ENCODE results near the gene EDEM3. TPM values are rescaled to one million over a fixed set of nuclear protein-coding genes. Genes with fewer than 3 reads are reported as not detected.
"Not testable (repeated sequence)": the region's sequence is repeated elsewhere in the genome, so short reads cannot be mapped to it uniquely, and the experiment has no call there.

EDEM3 gene
- polyA plus RNA-seq, 4 donors, result 9.7 to 40.6 (median 13.8) TPM

GRCh38 chr1:184686540-184686939, 68.1 kb downstream of the EDEM3 start:
- H3K9me3 ChIP-seq (ENCODE audit: control insufficient read depth in 2 of 2, insufficient read depth in 1 of 2, low read depth in 1 of 2, low read length in 1 of 2), result no peaks in the 10 kb centered on the region
- no peaks in the 10 kb centered on the region for H3K36me3 ChIP-seq (ENCODE audit: control insufficient read depth in 3 of 3, insufficient read depth in 2 of 3, low read depth in 1 of 3, low read length in 3 of 3)
- 61 to 65% (median 62%) methylated on average over 3 of the region's 3 CpGs for WGBS, 3 donors
- H3K4me3 ChIP-seq (ENCODE audit: low read depth in 1 of 3, low read length in 3 of 3), result no peak overlapping the region
- H3K4me1 ChIP-seq (ENCODE audit: control insufficient read depth in 3 of 3, insufficient read depth in 2 of 3, low read depth in 1 of 3, low read length in 2 of 3), result no peaks in the 10 kb centered on the region
- H3K27me3 ChIP-seq (ENCODE audit: control insufficient read depth in 3 of 3, insufficient read depth in 3 of 3, low read length in 3 of 3), result no peaks in the 10 kb centered on the region
- H3K27ac ChIP-seq (ENCODE audit: low read depth in 1 of 3, low read length in 2 of 3), result no peak overlapping the region
- DNase-seq (no peak), FAIRE-seq (no peak)

GRCh38 chr1:184685116-184685515, 69.5 kb downstream of the EDEM3 start:
- no peak for DNase-seq
- Histone ChIP-seq H3K4me1 (ENCODE audit: control insufficient read depth in 3 of 3, insufficient read depth in 2 of 3, low read depth in 1 of 3, low read length in 2 of 3) (no peaks in the 10 kb centered on the region), H3K36me3 (ENCODE audit: control insufficient read depth in 3 of 3, insufficient read depth in 2 of 3, low read depth in 1 of 3, low read length in 3 of 3) (no peaks in the 10 kb centered on the region), H3K9me3 (ENCODE audit: control insufficient read depth in 2 of 2, insufficient read depth in 1 of 2, low read depth in 1 of 2, low read length in 1 of 2) (peaks cover 0 to 11% of the 10 kb centered on the region in 2 donors), H3K4me3 (ENCODE audit: low read depth in 1 of 3, low read length in 3 of 3) (no peak overlapping the region), H3K27ac (ENCODE audit: low read depth in 1 of 3, low read length in 2 of 3) (no peak overlapping the region), H3K27me3 (ENCODE audit: control insufficient read depth in 3 of 3, insufficient read depth in 3 of 3, low read length in 3 of 3) (no peaks in the 10 kb centered on the region)
- 73 to 81% (median 76%) methylated on average over 7 of the region's 7 CpGs for WGBS, 3 donors
- no peak for FAIRE-seq

- no peak for DNase-seq
- Histone ChIP-seq H3K36me3 (ENCODE audit: control insufficient read depth in 3 of 3, insufficient read depth in 2 of 3, low read depth in 1 of 3, low read length in 3 of 3) (no peaks in the 10 kb centered on the region), H3K27me3 (ENCODE audit: control insufficient read depth in 3 of 3, insufficient read depth in 3 of 3, low read length in 3 of 3) (no peaks in the 10 kb centered on the region), H3K27ac (ENCODE audit: low read depth in 1 of 3, low read length in 2 of 3) (no peak overlapping the region), H3K4me3 (ENCODE audit: low read depth in 1 of 3, low read length in 3 of 3) (no peak overlapping the region), H3K4me1 (ENCODE audit: control insufficient read depth in 3 of 3, insufficient read depth in 2 of 3, low read depth in 1 of 3, low read length in 2 of 3) (no peaks in the 10 kb centered on the region), H3K9me3 (ENCODE audit: control insufficient read depth in 2 of 2, insufficient read depth in 1 of 2, low read depth in 1 of 2, low read length in 1 of 2) (peaks cover 0 to 11% of the 10 kb centered on the region in 2 donors)
- FAIRE-seq, result no peak
- WGBS, 3 donors, result 55 to 64% (median 59%) methylated on average over 11 of the region's 11 CpGs
Measured at GRCh38 chr1:184684285-184685074, 70.2 kb downstream of the EDEM3 start.

- no peak for FAIRE-seq
Measured at GRCh38 chr1:184682956-184683355, 71.7 kb downstream of the EDEM3 start.

GRCh38 chr1:184680611-184681225, 73.9 kb downstream of the EDEM3 start:
- H3K9me3 ChIP-seq (ENCODE audit: control insufficient read depth in 2 of 2, insufficient read depth in 1 of 2, low read depth in 1 of 2, low read length in 1 of 2), result peaks cover 0 to 11% of the 10 kb centered on the region in 2 donors
- H3K4me1 ChIP-seq (ENCODE audit: control insufficient read depth in 3 of 3, insufficient read depth in 2 of 3, low read depth in 1 of 3, low read length in 2 of 3); H3K36me3 ChIP-seq (ENCODE audit: control insufficient read depth in 3 of 3, insufficient read depth in 2 of 3, low read depth in 1 of 3, low read length in 3 of 3); DNase-seq; H3K27ac ChIP-seq (ENCODE audit: low read depth in 1 of 3, low read length in 2 of 3); H3K27me3 ChIP-seq (ENCODE audit: control insufficient read depth in 3 of 3, insufficient read depth in 3 of 3, low read length in 3 of 3); FAIRE-seq; H3K4me3 ChIP-seq (ENCODE audit: low read depth in 1 of 3, low read length in 3 of 3): not testable (repeated sequence)
- WGBS, 3 donors, result 79 to 91% (median 84%) methylated on average over 5 of the region's 5 CpGs

More at GRCh38 chr1:184682956-184683355, 71.7 kb downstream of the EDEM3 start:
- Histone ChIP-seq H3K4me3 (ENCODE audit: low read depth in 1 of 3, low read length in 3 of 3) (no peak overlapping the region), H3K27ac (ENCODE audit: low read depth in 1 of 3, low read length in 2 of 3) (no peak overlapping the region), H3K4me1 (ENCODE audit: control insufficient read depth in 3 of 3, insufficient read depth in 2 of 3, low read depth in 1 of 3, low read length in 2 of 3) (no peaks in the 10 kb centered on the region), H3K36me3 (ENCODE audit: control insufficient read depth in 3 of 3, insufficient read depth in 2 of 3, low read depth in 1 of 3, low read length in 3 of 3) (no peaks in the 10 kb centered on the region), H3K9me3 (ENCODE audit: control insufficient read depth in 2 of 2, insufficient read depth in 1 of 2, low read depth in 1 of 2, low read length in 1 of 2) (peaks cover 0 to 11% of the 10 kb centered on the region in 2 donors), H3K27me3 (ENCODE audit: control insufficient read depth in 3 of 3, insufficient read depth in 3 of 3, low read length in 3 of 3) (no peaks in the 10 kb centered on the region)
- no peak for DNase-seq
- WGBS, 3 donors, result 82 to 92% (median 86%) methylated on average over 3 of the region's 3 CpGs

GRCh38 chr1:184679472-184679871, 75.2 kb downstream of the EDEM3 start:
- H3K27me3 ChIP-seq (ENCODE audit: control insufficient read depth in 3 of 3, insufficient read depth in 3 of 3, low read length in 3 of 3); FAIRE-seq; H3K27ac ChIP-seq (ENCODE audit: low read depth in 1 of 3, low read length in 2 of 3); H3K36me3 ChIP-seq (ENCODE audit: control insufficient read depth in 3 of 3, insufficient read depth in 2 of 3, low read depth in 1 of 3, low read length in 3 of 3); DNase-seq; H3K4me1 ChIP-seq (ENCODE audit: control insufficient read depth in 3 of 3, insufficient read depth in 2 of 3, low read depth in 1 of 3, low read length in 2 of 3); H3K4me3 ChIP-seq (ENCODE audit: low read depth in 1 of 3, low read length in 3 of 3): not testable (repeated sequence)
- H3K9me3 ChIP-seq (ENCODE audit: control insufficient read depth in 2 of 2, insufficient read depth in 1 of 2, low read depth in 1 of 2, low read length in 1 of 2), result peaks cover 0 to 11% of the 10 kb centered on the region in 2 donors
- 75 to 82% (median 80%) methylated on average over 3 of the region's 3 CpGs for WGBS, 3 donors

GRCh38 chr1:184677344-184677743, 77.3 kb downstream of the EDEM3 start:
- Histone ChIP-seq H3K4me1 (ENCODE audit: control insufficient read depth in 3 of 3, insufficient read depth in 2 of 3, low read depth in 1 of 3, low read length in 2 of 3) (no peaks in the 10 kb centered on the region), H3K9me3 (ENCODE audit: control insufficient read depth in 2 of 2, insufficient read depth in 1 of 2, low read depth in 1 of 2, low read length in 1 of 2) (peaks cover 0 to 14% of the 10 kb centered on the region in 2 donors), H3K4me3 (ENCODE audit: low read depth in 1 of 3, low read length in 3 of 3) (no peak overlapping the region), H3K27me3 (ENCODE audit: control insufficient read depth in 3 of 3, insufficient read depth in 3 of 3, low read length in 3 of 3) (no peaks in the 10 kb centered on the region), H3K27ac (ENCODE audit: low read depth in 1 of 3, low read length in 2 of 3) (no peak overlapping the region), H3K36me3 (ENCODE audit: control insufficient read depth in 3 of 3, insufficient read depth in 2 of 3, low read depth in 1 of 3, low read length in 3 of 3) (no peaks in the 10 kb centered on the region)
- no peak for DNase-seq
- FAIRE-seq, result no peak

GRCh38 chr1:184673305-184673704, 81.4 kb downstream of the EDEM3 start:
- no peak overlapping the region for H3K4me3 ChIP-seq (ENCODE audit: low read depth in 1 of 3, low read length in 3 of 3)

More at GRCh38 chr1:184673305-184673704, 81.4 kb downstream of the EDEM3 start:
- DNase-seq, result no peak
- H3K4me1 ChIP-seq (ENCODE audit: control insufficient read depth in 3 of 3, insufficient read depth in 2 of 3, low read depth in 1 of 3, low read length in 2 of 3), result no peaks in the 10 kb centered on the region
- H3K9me3 ChIP-seq (ENCODE audit: control insufficient read depth in 2 of 2, insufficient read depth in 1 of 2, low read depth in 1 of 2, low read length in 1 of 2), result peaks cover 0 to 2% of the 10 kb centered on the region in 2 donors
- no peak overlapping the region for H3K27ac ChIP-seq (ENCODE audit: low read depth in 1 of 3, low read length in 2 of 3)
- FAIRE-seq, result no peak
- no peaks in the 10 kb centered on the region for H3K27me3 ChIP-seq (ENCODE audit: control insufficient read depth in 3 of 3, insufficient read depth in 3 of 3, low read length in 3 of 3)
- no peaks in the 10 kb centered on the region for H3K36me3 ChIP-seq (ENCODE audit: control insufficient read depth in 3 of 3, insufficient read depth in 2 of 3, low read depth in 1 of 3, low read length in 3 of 3)
- 82 to 83% (median 82%) methylated on average over 9 of the region's 9 CpGs for WGBS, 3 donors
